Spleen (tissue), 11 donors: Measurements from ENCODE around the gene UXS1. TPM values are rescaled to one million over a fixed set of nuclear protein-coding genes. Genes with fewer than 3 reads are reported as not detected.

Experiments
- DNase-seq: peaks from one replicate; pipeline ENCODE4 v3.0.0-alpha.2; 2020
- H3K27ac ChIP-seq, 8 donors: fragments of 200-600 bp; sonication (generic) in 7 of 8; 1 replicate in 4 of 8; 2 replicates in 4 of 8; pipeline versions ENCODE4 v1.5.0 to v1.8.0; 2016 to 2021; ENCODE audit warnings: inconsistent platforms in 4 of 8, mild to moderate bottlenecking in 4 of 8, moderate library complexity in 1 of 8
- H3K27me3 ChIP-seq, 7 donors: fragments of 200-600 bp; sonication (generic) in 6 of 7; replicated peaks in 1 of 7; 1 replicate in 4 of 7; 2 replicates in 3 of 7; pipeline versions ENCODE4 v1.5.0 to v1.8.0; 2016 to 2021; ENCODE audit warnings: inconsistent platforms in 3 of 7, mild to moderate bottlenecking in 1 of 7
- H3K36me3 ChIP-seq, 6 donors: fragments of 200-600 bp; sonication (generic) in 5 of 6; 1 replicate in 4 of 6; 2 replicates in 2 of 6; pipeline versions ENCODE4 v1.5.0 to v1.8.0; 2016 to 2021; ENCODE audit warnings: inconsistent platforms in 2 of 6
- H3K4me1 ChIP-seq, 6 donors: fragments of 200-600 bp; sonication (generic) in 5 of 6; 1 replicate in 3 of 6; 2 replicates in 3 of 6; pipeline versions ENCODE4 v1.5.0 to v1.8.0; 2016 to 2021; ENCODE audit warnings: inconsistent platforms in 3 of 6
- H3K4me3 ChIP-seq, 8 donors: fragments of 200-600 bp; sonication (generic) in 7 of 8; 1 replicate in 4 of 8; 2 replicates in 4 of 8; pipeline versions ENCODE4 v1.5.0 to v1.8.0; 2016 to 2021; ENCODE audit warnings: inconsistent platforms in 4 of 8, mild to moderate bottlenecking in 4 of 8, moderate library complexity in 2 of 8
- H3K9me3 ChIP-seq, 8 donors: fragments of 200-600 bp; sonication (generic) in 7 of 8; 1 replicate in 4 of 8; 2 replicates in 4 of 8; pipeline versions ENCODE4 v1.5.0 to v1.8.0; 2016 to 2021; ENCODE audit warnings: inconsistent platforms in 4 of 8
- POLR2A ChIP-seq, 3 donors: fragments of 450-650 bp; IDR thresholded peaks; one replicate each; pipeline ENCODE4 v1.5.1; 2017; ENCODE audit warnings: antibody characterized with exemption in 3 of 3, mild to moderate bottlenecking in 1 of 3
- POLR2AphosphoS5 ChIP-seq, 3 donors: sonication (generic); formaldehyde crosslinking; IDR thresholded peaks; one replicate each; pipeline ENCODE4 v1.5.1; 2017; ENCODE audit warnings: antibody characterized with exemption in 3 of 3
- WGBS, 5 donors: extraction: QIAGEN DNeasy Blood & Tissue Kit in 3 of 5; methylation state at CpG; one replicate each; pipeline versions ENCODE4 v1.1.5 to v1.1.7; 2013 to 2018; 5-methylcytosine and 5-hydroxymethylcytosine counted together
- intact Hi-C: fragments of 100-400 bp; cut with DNase I; formaldehyde crosslinking; loops from one replicate; pipeline ENCODE4 v1.15.0; 2023; ENCODE audit warnings: low total_unique reads
- polyA plus RNA-seq, 3 donors: library from polyadenylated mRNA; stranded (reverse); fragments of 200-250 nt; gene quantifications; one replicate each; pipeline ENCODE4 v1.2.1, GENCODE V29; 2013
- total RNA-seq, 7 donors: library from RNA; depleted of rRNA in 3 of 7; stranded (reverse); fragments of >200 nt in 3 of 7; fragmentation: NEBNext Ultra II Directional in 4 of 7; extraction: Animal tissue kit (Norgen Biotek cat#: 25700) in 4 of 7; gene quantifications; one replicate each; pipeline versions ENCODE4 v1.1.0 to v1.2.1, GENCODE V29; 2016 to 2021
- TF ChIP-seq, protein P1 (sequence below), 11 experiments: fragments of 200-600 bp in 7 of 11; fragments of 450-650 bp in 4 of 11; sonication (generic) in 4 of 11; IDR thresholded peaks in 8 of 11; conservative IDR thresholded peaks in 3 of 11; 1 replicate in 7 of 11; 2 replicates in 4 of 11; pipeline versions ENCODE4 v1.4.0 to v1.8.0; 2016 to 2021; ENCODE audit warnings: antibody characterized with exemption in 11 of 11, inconsistent platforms in 4 of 11, mild to moderate bottlenecking in 1 of 11
- donor health status: healthy with polysubstance abuse.
- donor health status: DM: no; HTN: no; CAD: no; lungs with moderate emphysema.
- donor health status: DM: no; HTN: no; CAD: no.
- donor health status: Bipolar disorder and iron deficiency.
- donor health status: healthy.
- donor health status: DM: no; HTN: no; CAD: no.
- donor health status: DM: yes; HTN: yes; CAD: no.

The UXS1 gene
- total and polyA plus RNA-seq, 10 donors: 9.5 to 60.1 (median 40.3) TPM

DNA sequence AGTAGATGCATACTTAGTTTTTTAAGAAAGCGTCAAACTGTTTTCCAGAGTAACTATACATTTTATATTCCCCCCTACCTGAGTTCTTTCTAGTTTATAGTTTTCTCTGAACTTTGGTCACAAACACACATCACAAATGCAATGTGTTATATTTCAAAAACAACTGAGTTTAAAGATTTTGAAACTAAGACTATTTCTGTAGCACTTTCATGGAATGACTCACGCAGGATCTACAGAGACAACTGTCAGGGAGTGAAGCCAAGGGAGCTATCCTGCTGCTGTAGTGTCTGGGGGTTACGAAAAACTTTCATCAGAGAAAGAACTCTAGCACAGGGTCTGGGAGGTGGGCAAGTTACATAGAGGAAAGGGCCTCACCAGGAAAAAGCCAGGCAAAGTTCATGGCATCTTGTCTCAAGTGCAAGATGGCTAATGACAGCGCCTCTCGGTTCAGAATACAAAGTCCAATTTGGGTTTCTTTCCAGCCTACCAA lies 66.8 kb downstream of the UXS1 start:
- no peaks in the 10 kb centered on the region for H3K27me3 ChIP-seq
- no peak for TF ChIP-seq POLR2AphosphoS5 (IDR thresholded peaks at IDR 0.05)
- TF ChIP-seq, protein P1, sequence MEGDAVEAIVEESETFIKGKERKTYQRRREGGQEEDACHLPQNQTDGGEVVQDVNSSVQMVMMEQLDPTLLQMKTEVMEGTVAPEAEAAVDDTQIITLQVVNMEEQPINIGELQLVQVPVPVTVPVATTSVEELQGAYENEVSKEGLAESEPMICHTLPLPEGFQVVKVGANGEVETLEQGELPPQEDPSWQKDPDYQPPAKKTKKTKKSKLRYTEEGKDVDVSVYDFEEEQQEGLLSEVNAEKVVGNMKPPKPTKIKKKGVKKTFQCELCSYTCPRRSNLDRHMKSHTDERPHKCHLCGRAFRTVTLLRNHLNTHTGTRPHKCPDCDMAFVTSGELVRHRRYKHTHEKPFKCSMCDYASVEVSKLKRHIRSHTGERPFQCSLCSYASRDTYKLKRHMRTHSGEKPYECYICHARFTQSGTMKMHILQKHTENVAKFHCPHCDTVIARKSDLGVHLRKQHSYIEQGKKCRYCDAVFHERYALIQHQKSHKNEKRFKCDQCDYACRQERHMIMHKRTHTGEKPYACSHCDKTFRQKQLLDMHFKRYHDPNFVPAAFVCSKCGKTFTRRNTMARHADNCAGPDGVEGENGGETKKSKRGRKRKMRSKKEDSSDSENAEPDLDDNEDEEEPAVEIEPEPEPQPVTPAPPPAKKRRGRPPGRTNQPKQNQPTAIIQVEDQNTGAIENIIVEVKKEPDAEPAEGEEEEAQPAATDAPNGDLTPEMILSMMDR (IDR thresholded peaks at IDR 0.05 in 8 of 11, conservative IDR thresholded peaks at IDR 0.05 in 3 of 11): no peak
- no peak for TF ChIP-seq POLR2A (IDR thresholded peaks at IDR 0.05)
- WGBS, 5 donors: 90 to 94% (median 92%) methylated on average over 5 of the region's 5 CpGs
- H3K4me3 ChIP-seq: no peak overlapping the region
- DNase-seq: no peak
- no peaks in the 10 kb centered on the region for H3K9me3 ChIP-seq
- intact Hi-C loops: no loop called here
- no peak overlapping the region for H3K27ac ChIP-seq
- H3K4me1 ChIP-seq: peaks cover 0 to 4% (median 0%) of the 10 kb centered on the region in 6 donors
- H3K36me3 ChIP-seq: peaks cover 2 to 71% (median 33%) of the 10 kb centered on the region in 6 donors

DNA sequence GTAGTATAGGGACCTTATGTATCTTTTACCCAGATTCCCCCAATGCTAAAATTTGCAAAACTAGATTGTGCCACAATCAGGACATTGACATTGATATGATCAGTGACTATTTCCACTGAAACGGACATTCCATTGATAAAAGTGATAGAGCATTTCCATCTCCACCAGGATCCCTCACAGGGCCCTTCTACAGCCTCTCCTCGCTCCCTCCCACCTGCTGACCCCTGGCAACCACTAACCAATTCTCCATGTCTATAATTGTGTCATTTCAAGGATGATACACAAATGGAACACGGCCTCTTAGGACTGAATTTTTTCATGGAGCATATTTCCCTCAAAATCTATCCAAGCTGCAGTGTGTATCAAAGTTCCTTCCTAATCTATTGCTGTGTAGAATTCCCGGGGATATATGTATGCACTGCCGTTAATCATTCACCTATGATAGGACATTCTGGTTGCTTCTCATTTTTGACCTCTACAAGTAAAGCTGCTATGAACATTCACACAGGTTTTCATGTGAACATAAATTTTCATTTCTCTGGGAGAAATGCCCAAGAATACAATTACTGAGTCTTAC lies 67.3 kb downstream of the UXS1 start:
- Histone ChIP-seq H3K4me3 (no peak overlapping the region), H3K27ac (no peak overlapping the region), H3K4me1 (peaks cover 0 to 4% (median 0%) of the 10 kb centered on the region in 6 donors), H3K27me3 (no peaks in the 10 kb centered on the region), H3K36me3 (peaks cover 2 to 77% (median 36%) of the 10 kb centered on the region in 6 donors), H3K9me3 (no peaks in the 10 kb centered on the region)
- WGBS, 5 donors: 90 to 96% (median 93%) methylated on average over 5 of the region's 5 CpGs
- intact Hi-C loops: no loop called here
- TF ChIP-seq POLR2AphosphoS5 (IDR thresholded peaks at IDR 0.05) (no peak), POLR2A (IDR thresholded peaks at IDR 0.05) (no peak)
- TF ChIP-seq, protein P1 (IDR thresholded peaks at IDR 0.05 in 8 of 11, conservative IDR thresholded peaks at IDR 0.05 in 3 of 11): no peak
- DNase-seq: no peak

DNA sequence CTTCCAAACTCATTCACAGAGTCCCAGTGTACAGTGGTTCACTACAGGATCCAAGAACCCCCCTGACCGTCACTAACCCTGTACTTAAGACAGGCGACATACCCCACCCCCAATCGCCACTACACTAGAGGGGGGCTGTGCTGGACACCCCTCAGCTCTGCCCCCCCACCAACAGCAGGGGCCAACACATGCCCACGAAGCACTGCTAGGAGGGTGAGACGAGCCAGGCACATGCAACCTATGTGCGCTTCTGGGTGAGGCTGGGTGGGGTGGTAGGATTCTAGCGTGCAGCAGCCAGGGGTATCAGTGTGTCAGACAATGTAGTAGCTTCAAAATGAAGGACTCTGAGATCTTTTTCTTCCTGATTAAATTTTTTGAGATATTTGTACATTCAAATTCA lies 67.8 kb downstream of the UXS1 start:
- Histone ChIP-seq H3K36me3 (peaks cover 2 to 82% (median 39%) of the 10 kb centered on the region in 6 donors), H3K27ac (no peak overlapping the region), H3K9me3 (no peaks in the 10 kb centered on the region), H3K27me3 (no peaks in the 10 kb centered on the region), H3K4me3 (no peak overlapping the region), H3K4me1 (peaks cover 0 to 4% (median 0%) of the 10 kb centered on the region in 6 donors)
- TF ChIP-seq, protein P1 (IDR thresholded peaks at IDR 0.05 in 8 of 11, conservative IDR thresholded peaks at IDR 0.05 in 3 of 11): no peak
- TF ChIP-seq POLR2AphosphoS5 (IDR thresholded peaks at IDR 0.05) (no peak), POLR2A (IDR thresholded peaks at IDR 0.05) (no peak)
- intact Hi-C loops: no loop called here
- WGBS, 5 donors: 95 to 99% (median 97%) methylated on average over 7 of the region's 7 CpGs
- no peak for DNase-seq

DNA sequence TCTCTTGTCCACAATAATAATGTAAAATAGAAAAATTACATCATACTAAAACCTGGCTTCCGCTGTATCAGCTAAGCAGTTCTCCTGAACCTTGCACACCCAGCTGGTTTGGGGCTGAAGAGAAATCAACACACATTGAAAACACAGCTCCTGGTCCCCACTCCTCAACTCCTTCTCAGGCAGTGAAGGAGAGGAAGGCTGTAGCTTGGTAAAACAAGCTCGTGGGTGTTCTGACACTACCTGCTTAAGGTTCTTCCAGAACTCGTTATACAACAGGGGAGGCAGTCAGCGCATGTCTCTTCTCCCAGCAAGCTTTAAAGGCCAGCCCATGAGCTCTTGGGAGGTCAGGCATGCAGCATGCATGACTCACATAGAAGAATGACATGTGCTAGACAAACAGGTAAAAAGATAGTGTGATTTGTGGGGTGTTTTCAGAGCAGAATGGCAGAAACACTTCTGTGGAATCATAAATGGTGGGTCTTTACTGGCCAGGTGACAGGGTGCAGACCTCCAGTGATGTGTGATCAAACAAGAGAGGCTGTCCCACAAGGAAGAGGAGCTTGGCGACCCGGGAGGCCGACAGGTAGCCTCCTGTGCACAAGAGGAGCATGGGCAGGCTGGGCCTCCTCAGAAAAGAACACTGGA lies 69.1 kb downstream of the UXS1 start:
- intact Hi-C loops: no loop called here
- H3K27ac ChIP-seq: no peak overlapping the region
- 90 to 95% (median 93%) methylated on average over 7 of the region's 7 CpGs for WGBS, 5 donors

More for the DNA sequence above, 69.1 kb downstream of the UXS1 start:
- no peak for DNase-seq
- H3K4me3 ChIP-seq: no peak overlapping the region
- no peaks in the 10 kb centered on the region for H3K9me3 ChIP-seq
- TF ChIP-seq POLR2AphosphoS5 (IDR thresholded peaks at IDR 0.05) (no peak), POLR2A (IDR thresholded peaks at IDR 0.05) (no peak)
- TF ChIP-seq, protein P1 (IDR thresholded peaks at IDR 0.05 in 8 of 11, conservative IDR thresholded peaks at IDR 0.05 in 3 of 11): no peak
- H3K4me1 ChIP-seq: no peaks in the 10 kb centered on the region
- H3K36me3 ChIP-seq: peaks cover 2 to 94% (median 45%) of the 10 kb centered on the region in 6 donors
- H3K27me3 ChIP-seq: no peaks in the 10 kb centered on the region
